NCI-H345 treated with DMSO at 0.1 percent for 48 hours (cell line): ENCODE measurements around the gene SDHAF4.
"Not testable (repeated sequence)": the region's sequence is repeated elsewhere in the genome, so short reads cannot be mapped to it uniquely, and the experiment has no call there.

Experiments used
- DNase-seq: peaks from one replicate; lab custom pipeline; 2025; ENCODE audit not compliant: unreplicated experiment; lab: John Stamatoyannopoulos, UW

The SDHAF4 gene

DNA sequence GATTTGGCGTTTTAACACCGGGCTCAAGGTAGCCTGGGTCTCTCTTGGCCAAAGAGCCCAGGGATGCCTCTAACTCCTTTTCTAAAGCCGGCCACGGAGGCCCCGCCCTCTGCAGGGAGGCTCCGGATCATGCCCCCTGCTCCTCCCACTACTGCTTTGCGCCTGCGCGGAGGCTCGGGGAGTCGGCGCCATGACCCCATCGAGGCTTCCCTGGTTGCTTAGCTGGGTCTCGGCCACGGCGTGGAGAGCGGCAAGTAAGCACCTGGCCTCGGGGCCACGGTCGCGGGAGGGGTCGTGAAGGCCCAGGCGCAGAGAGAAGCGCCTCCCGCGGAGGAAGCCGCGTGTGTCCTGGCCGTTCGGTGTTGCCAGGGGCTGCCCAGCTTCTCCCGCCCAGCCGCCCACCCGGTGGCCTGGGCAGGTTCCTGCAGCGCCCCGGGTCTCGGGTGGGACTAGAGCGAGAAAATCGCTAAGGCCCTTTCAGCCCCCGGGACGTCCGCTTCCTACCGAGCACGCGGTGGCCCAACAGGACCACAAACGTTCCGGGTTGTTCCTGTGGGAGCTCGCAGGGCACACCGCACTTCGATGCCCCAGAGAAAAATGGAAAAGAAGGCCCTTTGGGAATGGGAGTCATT is at the start of gene SDHAF4:
Gene SDHAF4 (plus strand): TSS at position 180 of the 632 bp plus-strand sequence. CDS start 11 bp downstream, at position 191.
- peak; percentile 84 for DNase-seq

DNA sequence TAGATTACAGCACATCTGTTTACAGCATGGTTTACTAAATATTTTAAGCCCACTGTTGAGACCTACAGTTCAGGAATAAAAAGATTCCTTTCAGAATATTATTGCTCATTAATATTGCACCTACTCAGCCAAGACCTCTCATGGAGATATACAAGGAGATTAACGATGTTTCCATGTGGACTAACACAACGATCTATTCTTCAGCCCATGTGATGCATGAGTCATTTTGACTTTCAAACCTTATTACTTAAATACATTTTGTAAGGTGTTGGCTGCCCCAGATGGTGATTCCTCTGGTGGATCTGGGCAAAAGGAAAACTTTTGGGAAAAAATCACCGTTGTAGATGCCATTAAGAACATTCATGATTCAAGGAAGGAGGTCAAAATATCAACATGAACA is 48.0 kb upstream of the SDHAF4 start:
- no peak for DNase-seq

DNA sequence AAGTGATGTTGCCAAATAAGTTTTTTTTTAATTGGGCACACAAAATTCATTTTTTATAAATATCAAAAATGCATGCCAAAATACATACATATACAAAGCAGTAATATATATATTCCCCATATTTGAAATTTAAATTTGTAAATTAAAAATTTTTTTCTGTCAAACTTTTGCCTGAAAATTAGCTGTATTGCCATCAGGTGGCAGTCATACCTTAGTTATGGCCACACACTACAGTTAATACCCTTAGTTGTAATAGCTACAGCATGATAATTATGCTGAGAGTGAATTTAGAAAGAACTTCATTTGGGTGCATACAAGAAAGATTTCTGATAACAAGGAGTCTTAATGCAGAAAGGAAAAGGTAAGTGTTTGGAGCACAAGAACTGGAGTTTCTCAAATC is 46.2 kb upstream of the SDHAF4 start:
- DNase-seq, result no peak

DNA sequence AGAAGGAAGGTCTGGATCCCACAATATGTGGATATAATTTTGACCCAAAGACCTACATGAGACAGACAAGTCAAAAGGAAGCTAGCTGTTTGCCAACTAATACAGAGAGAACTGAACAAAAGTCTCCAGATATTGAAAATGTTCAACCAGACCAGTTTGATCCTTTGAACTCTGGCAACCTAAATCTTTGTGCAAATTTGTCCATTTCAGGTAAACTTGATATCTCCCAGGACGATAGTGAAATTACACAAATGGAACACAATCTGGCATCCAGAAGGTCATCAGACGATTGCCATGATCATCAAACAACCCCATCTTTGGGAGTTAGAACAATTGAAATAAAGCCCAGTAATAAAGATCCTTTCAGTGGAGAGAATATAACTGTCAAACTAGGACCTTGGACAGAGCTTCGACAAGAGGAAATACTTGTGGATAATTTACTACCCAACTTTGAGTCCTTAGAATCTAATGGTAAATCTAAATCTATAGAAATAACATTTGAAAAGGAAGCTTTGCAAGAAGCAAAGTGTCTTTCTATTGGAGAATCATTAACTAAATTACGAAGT is 41.9 kb upstream of the SDHAF4 start:
- DNase-seq, result no peak

DNA sequence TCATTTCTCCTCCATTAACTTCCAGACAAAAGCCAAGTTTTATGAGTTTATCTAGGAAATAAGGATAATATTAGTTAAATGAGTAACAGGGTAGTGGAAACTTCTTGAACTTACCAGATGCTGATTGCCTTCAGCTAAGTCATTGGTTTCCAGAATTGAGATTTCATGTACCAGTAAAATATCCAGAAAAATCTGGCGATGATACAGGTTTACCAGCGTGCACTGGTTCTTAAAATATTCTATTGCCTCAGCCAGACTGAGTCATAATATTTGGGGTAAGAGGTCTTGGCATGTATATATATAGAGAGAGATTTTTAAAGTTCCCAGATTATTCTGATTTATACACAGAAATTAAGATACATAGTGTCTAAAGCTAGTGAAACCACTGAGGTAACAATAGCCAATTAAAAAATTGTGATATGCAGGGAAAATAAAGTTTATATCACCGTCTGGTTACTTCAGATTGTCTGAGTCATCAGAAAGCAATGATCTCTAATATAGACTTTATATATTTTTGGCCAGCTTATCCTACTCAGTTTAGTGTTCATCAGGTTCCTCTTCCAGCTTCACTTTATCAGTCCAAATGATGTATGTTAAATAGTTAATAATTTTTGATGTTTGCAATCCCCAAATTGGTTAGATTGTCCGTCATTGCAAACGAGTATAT is 39.5 kb upstream of the SDHAF4 start:
- DNase-seq, result no peak

DNA sequence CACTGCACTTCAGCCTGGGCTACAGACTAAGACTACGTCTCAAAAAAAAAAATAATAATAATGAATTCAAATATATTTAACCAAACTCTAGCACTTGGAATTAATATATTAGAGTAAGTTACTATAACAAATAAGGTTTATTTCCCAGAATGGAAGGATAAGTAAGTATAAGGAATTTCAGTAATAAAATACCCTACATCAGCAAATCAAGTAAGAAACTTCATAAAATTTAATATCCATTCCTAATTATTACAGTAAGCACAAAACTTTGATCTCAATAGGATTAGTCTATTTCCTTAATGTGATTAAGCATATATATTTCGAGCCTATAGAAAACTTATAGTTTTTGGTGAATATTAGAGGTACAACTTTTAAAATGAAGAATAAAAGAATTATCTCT is 36.7 kb upstream of the SDHAF4 start:
- DNase-seq, result no peak

DNA sequence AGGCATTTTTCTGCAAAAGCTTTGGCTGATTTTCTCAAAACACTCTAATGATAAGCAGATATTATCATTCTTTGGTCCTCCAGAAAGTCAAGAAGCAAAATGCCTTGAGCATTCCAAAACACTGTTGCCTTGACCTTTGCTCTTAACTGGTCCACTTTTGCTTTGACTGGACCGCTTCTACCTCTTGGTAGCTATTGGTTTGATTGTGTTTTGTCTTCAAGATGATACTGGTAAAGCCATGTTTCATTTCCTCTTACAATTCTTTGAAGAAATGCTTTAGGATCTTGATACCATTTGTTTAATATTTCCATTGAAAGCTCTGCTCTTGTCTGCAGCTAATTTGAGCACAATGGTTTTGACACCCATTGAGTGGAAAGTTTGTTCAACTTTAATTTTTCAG is 35.6 kb upstream of the SDHAF4 start:
- no peak for DNase-seq

DNA sequence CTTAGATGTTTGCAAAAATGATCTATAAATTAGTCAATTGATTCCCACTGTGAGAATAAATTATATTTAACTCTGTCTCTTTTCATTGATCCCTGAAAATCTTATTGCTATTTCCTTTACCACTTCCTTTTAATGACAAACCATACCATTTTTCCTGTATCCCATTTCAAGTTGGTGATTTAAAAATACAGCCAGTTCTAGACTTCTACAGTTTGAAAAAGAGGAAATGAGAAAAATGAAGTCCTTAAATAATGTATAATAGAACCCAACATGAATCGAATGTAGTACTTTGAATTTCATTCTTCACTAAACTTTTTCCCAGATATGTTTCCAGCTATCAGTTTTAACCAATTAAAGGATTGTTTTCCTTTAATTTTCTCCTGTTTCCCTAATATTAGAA is 29.5 kb upstream of the SDHAF4 start:
- DNase-seq, result no peak

DNA sequence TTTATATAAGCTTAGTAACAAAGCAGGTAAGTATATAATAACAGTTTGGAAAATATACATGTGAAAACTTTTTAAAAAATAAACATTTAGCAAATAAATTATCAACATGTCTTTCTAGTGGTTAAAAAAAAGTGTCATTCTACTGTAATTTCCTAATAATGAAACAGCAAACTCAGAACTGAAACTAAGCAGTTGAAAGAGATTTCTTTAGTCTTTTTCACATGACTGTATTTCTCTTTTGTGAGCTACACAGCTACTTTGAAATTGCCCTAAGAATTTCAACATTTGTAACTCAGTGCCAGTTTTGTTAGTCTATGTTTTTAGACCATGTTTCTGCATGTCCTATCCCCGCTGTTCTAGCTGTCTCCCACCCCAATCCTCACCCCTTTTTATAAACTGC is 28.4 kb upstream of the SDHAF4 start:
- DNase-seq, result no peak

DNA sequence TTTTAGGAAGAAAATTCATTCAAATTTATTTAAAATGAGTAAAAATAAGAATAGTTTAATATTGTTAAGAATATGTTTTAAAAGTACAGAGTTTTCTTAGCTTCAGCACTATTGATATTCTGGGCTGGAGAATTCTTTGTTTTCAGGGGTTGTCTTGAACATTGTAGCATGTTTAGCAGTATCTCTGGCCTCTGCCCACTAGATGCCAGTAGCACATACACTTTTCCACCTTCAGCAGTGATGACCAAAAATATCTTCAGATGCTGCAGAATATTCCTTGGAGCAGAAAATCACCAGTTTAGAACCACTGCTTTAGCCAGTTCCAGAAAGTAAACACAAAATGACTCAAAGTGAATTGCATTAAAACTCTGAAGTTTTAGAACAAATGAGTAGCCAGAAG is 19.4 kb upstream of the SDHAF4 start:
- DNase-seq, result no peak

DNA sequence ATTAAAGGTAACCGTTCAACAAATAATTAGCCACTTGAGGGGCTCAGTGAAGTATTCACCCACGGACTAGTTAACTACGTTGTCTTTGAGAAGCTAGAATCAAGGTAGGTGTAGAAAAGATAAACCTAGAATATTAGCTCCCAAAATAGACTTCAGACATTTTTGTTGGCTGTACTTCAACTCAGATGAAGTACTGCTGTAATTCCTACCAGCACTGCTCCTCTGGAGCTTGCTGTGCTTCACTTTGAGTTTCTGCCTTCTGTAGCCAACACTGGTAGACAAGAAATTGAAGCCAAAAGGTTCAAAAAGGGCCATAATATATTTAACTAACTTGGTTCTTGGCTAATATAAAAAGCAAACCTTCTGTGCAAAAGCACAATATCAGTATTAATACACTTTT is 18.8 kb upstream of the SDHAF4 start:
- DNase-seq, result no peak

DNA sequence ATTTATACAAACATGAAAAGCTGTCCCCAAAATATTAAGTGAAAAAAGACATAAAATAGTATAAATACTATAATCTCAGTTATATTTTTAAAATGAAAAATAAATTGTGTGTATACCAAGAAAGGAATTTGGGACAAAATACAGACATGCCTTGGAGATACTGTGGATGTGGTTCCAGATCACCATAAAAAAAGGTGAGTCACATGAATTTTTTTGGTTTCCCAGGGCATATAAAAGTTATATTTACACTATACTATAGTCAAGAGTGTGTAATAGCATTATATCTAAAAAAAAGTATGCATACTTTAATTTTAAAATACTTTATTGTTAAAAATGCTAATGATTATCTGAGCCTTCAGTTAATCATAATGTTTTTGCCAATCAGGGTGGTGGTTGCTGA is 17.4 kb upstream of the SDHAF4 start:
- no peak for DNase-seq

DNA sequence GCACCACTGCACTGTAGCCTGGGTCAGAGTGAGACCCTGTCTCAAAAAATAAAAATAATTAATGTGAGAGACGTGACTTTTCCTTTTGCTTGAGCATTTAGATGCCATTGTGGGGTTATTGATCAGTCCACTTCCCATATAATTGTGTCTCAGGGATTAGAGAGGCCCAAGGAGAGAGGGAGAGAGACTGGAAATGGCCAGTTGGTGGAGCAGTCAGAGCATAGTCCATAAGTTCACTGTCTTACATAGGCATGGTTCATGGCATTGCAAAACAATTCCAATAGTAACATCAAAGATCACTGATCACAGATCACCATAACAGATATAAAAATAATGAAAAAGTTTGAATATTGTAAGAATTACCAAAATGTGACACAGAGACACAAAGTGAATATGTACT is 15.2 kb upstream of the SDHAF4 start:
- DNase-seq, result no peak

DNA sequence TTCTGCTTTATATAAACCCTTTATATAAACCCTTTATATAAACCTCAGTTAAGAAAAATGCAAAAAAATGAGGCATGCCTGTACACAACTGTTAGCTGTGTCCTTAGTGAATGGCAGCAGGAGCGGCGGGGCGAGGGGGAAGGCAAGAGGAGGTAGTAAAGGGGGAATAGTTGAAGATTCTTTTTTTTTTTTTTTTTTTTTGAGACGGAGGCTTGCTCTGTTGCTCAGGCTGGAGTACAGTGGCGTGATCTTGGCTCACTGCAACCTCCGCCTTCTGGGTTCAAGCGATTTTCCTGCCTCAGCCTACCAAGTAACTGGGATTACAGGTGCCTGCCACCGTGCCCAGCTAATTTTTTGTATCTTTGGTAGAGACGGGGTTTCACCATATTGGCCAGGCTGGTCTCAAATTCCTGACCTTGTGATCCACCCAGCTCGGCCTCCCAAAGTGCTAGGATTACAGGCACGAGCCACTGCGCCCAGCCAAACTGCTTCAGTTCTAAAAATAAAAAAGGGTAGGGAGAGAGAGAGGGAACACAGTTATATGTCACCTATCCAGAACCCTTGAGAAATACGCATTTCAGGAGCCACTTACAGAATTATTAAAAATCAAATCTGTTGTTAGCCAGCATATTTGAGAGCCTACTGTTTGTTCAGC is 14.3 kb upstream of the SDHAF4 start:
- not testable (repeated sequence) for DNase-seq

DNA sequence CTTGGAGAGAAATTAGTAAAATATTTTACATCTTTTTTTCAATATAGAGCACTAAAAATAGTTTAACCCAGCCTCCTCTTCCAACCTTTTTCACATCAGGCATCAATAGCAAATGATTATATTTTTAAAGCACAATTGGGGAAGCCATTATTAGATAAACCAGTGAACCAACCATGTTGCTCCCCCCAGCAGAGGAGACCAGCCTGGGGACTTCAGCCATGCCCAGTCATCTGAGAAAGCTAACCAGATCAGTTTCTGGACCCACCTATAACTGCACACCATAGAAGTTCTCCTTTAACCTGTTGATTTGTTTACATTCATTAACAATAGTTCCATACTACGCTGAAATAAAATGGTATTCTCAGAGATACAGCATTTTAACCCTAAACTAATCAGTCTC is 13.8 kb upstream of the SDHAF4 start:
- DNase-seq, result no peak

DNA sequence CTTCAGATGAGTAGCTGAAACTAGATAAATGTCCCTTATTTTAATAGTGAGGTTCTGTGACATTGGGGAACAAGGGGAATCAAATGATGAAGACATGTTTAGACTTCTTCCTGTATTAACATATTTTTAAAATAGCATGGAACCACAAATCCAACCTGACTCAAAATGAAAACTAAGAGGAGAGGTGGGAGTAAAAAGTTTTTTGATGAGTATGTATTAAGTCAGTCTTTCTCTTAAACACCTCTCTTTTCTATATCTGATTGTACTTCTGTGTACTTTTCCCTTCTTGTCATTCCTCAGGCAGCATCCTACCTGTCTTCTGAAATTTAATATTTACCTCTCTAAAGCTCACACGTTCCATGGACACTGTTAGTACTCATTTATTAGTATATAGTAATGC is 8.7 kb upstream of the SDHAF4 start:
- DNase-seq, result no peak

DNA sequence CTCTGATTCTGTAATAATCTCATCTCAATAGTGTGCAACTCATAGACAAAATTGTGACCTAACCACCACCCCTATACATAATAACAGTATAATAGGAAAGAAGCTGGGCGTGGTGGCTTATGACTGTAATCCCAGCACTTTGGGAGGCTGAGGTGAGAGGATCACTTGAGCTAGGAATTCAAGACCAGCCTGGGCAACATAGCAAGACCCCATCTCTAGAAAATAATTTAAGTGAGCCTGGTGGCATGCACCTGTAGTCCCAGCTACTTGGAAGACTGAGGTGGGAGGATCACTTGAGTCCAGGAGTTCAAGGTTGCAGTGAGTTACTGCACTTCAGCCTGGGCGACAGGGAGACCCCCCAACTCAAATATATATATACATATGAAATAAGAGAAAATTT is 4.3 kb upstream of the SDHAF4 start:
- DNase-seq, result not testable (repeated sequence)

DNA sequence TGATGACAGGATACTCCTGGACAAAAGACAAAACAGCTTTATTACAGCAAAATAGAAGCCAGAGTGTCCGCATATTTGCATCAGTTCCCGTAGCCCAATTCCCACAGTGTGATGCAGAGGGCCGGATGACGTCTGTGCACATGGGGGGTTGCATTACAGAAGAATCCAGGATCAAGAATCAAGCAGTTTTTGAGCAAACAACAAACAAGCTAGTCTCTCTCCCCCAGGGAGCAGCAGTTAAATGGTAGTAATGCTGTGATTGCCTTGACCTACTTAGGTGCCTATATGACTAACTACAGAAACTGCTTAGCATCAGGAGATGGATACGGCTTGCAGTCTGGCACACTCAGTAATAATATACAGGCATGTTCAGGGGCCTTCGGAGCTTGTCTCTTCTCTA is 3.2 kb upstream of the SDHAF4 start:
- no peak for DNase-seq

DNA sequence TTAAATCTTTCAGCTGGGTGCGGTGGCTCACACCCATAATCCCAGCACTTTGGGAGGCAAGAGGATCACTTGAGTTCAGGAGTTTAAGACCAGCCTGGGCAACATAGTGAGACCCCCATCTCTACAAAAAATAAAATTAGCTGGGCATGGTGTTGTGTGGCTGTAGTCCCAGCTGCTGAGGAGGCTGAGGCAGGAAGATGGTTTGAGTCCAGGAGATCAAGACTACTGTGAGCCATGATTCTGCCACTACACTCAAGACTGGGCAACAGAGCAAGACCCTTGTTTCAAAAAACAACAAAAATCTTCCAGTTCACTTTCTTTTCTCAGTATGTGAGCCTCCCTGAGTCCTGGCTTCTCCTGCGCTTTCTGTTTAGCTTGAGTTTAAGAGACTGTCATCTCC is 7.9 kb downstream of the SDHAF4 start:
- no peak for DNase-seq

DNA sequence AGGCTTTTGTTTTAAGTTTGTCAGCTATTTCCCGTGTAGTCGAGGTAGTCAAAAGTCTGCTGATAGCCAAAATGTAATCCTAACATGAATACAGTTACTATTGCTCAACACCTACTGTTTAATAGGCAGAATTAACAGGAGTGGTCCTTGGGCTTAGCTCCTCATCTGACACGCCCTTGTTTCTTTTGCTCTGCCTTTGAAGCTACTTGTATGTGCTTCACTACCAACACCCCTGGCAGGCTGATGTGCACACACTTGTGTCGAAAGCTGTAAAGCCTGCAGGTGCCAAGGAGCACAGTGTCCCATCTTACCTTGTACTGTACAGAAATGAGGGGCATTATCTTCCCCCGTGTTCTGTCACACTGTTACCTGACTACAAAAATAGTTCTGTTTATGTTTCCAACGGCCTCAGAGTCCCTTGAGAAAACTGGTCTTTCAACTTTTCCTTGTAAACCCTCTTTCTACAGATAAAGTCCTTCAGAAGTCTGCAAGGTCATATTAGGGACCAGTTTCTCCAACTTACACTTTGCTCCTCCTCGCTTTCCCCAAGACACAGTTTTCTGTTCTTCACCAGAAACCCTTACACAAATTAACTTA is 9.3 kb downstream of the SDHAF4 start:
- DNase-seq, result no peak

DNA sequence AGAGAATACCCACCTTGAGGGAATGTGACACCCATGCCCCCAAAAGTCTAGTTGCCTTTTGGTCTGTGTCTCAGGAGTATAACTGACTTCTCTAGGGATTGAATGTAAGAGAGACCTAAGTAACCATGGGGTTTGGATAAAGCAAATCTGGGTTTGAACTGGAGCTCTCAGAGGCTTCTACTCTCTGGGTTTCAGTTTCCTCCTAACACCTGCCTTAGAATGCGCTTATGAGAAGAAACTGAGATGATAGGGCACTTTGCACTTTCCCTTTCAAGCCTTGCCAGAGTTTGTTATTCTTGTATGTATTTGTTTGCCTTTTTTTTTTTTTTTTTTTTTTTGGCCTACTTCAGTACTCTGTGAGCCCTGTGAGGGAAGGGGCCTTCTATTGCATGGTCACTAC is 19.4 kb downstream of the SDHAF4 start:
- DNase-seq, result no peak

DNA sequence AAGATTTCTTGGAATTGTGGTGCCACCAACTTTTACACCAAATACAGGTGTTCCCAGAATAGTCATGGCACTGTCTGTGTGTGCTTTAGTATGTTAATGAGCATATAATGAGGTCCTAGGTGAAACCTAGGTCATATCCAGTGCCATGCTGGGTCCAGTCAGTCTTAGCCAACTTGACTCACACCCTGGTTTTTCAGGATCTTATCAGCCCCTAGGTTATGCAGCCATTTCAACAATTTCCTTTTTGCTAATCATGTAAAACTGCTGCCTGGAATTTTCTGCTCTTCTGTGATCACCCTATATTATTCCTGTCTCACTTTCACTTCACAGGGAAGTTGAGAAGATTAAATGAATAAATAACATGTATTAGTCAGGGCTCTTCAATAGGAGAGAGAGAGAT is 23.7 kb downstream of the SDHAF4 start:
- no peak for DNase-seq
